WTC11 (cell line): Measurements from ENCODE around the gene RPP30. TPM values are rescaled to one million over a fixed set of nuclear protein-coding genes. Genes with fewer than 3 reads are reported as not detected.

Experiments used
- ATAC-seq: fragments of 200-7000 bp; cut with Tn5 transposase; 2 replicates; pipeline ENCODE4 v1.10.0; 2021; ENCODE audit warnings: mild to moderate bottlenecking, moderate library complexity
- CTCF ChIA-PET: fragments of 300-600 bp; sonication (Branson Sonifier 250); formaldehyde crosslinking; loops from one replicate; lab custom pipeline; 2021; ENCODE audit warnings: antibody characterized with exemption; lab: Charles Lee
- POLR2A ChIA-PET: fragments of 350-600 bp; sonication (Branson Sonifier 250); formaldehyde crosslinking; loops from one replicate; lab custom pipeline; 2021; ENCODE audit warnings: antibody characterized with exemption; lab: Charles Lee
- DNase-seq: peaks from one replicate; pipeline ENCODE4 v3.0.0; 2021; ENCODE audit warnings: low spot score
- H3K27ac Mint-ChIP-seq: 2 replicates; pipeline ENCODE4 v1.8.0; 2021; ENCODE audit warnings: mixed read lengths
- H3K27me3 Mint-ChIP-seq: 2 replicates; pipeline ENCODE4 v1.8.0; 2021; ENCODE audit warnings: low read depth, mild to moderate bottlenecking, moderate library complexity, mixed read lengths
- H3K36me3 Mint-ChIP-seq: 2 replicates; pipeline ENCODE4 v1.8.0; 2021; ENCODE audit warnings: mixed read lengths
- H3K4me1 Mint-ChIP-seq: 2 replicates; pipeline ENCODE4 v1.8.0; 2022; ENCODE audit warnings: mixed read lengths
- H3K4me3 Mint-ChIP-seq: 2 replicates; pipeline ENCODE4 v1.8.0; 2021; ENCODE audit warnings: mild to moderate bottlenecking, moderate library complexity, mixed read lengths
- H3K9me3 Mint-ChIP-seq: 2 replicates; pipeline ENCODE4 v1.8.0; 2021; ENCODE audit warnings: mixed read lengths
- EMX1 ChIP-seq: fragments of 250-450 bp; sonication (Bioruptor Pico); IDR thresholded peaks from 2 replicates; pipeline ENCODE4 v1.8.0; 2021; ENCODE audit warnings: mild to moderate bottlenecking
- ESRRA ChIP-seq: sonication (generic); formaldehyde crosslinking; IDR thresholded peaks from 2 replicates; pipeline ENCODE4 v1.8.1; 2022; ENCODE audit warnings: mild to moderate bottlenecking, missing genetic modification reagents, borderline replicate concordance
- IRF2 ChIP-seq: sonication (generic); formaldehyde crosslinking; IDR thresholded peaks from 2 replicates; pipeline ENCODE4 v1.8.0; 2022; ENCODE audit warnings: low read depth, missing genetic modification reagents, borderline replicate concordance
- JUN ChIP-seq: sonication (generic); formaldehyde crosslinking; IDR thresholded peaks from 2 replicates; pipeline ENCODE4 v1.8.0; 2023; ENCODE audit warnings: mild to moderate bottlenecking, missing genetic modification reagents
- PRRX2 ChIP-seq: fragments of 250-450 bp; sonication (Bioruptor Pico); IDR thresholded peaks from 2 replicates; pipeline ENCODE4 v1.8.0; 2021; ENCODE audit warnings: mild to moderate bottlenecking
- RELA ChIP-seq: sonication (generic); formaldehyde crosslinking; IDR thresholded peaks from 2 replicates; pipeline ENCODE4 v1.8.1; 2022; ENCODE audit warnings: missing genetic modification reagents, mild to moderate bottlenecking, borderline replicate concordance
- SMAD4 ChIP-seq: sonication (generic); formaldehyde crosslinking; IDR thresholded peaks from 2 replicates; pipeline ENCODE4 v1.8.0; 2022; ENCODE audit warnings: mild to moderate bottlenecking, missing genetic modification reagents
- SP1 ChIP-seq: sonication (generic); formaldehyde crosslinking; conservative IDR thresholded peaks from 2 replicates; pipeline ENCODE4 v1.8.1; 2022; ENCODE audit warnings: missing genetic modification reagents
- ZNF121 ChIP-seq: sonication (generic); formaldehyde crosslinking; IDR thresholded peaks from 2 replicates; pipeline ENCODE4 v1.8.0; 2023; ENCODE audit warnings: missing genetic modification reagents
- ZNF138 ChIP-seq: sonication (generic); formaldehyde crosslinking; conservative IDR thresholded peaks from 2 replicates; pipeline ENCODE4 v1.8.1; 2022; ENCODE audit warnings: mild to moderate bottlenecking, moderate library complexity, missing genetic modification reagents
- ZNF396 ChIP-seq: fragments of 250-450 bp; sonication (Bioruptor Pico); IDR thresholded peaks from 2 replicates; pipeline ENCODE4 v1.8.0; 2021; ENCODE audit warnings: mild to moderate bottlenecking, moderate library complexity, borderline replicate concordance
- ZNF423 ChIP-seq: fragments of 250-450 bp; sonication (Bioruptor Pico); IDR thresholded peaks from 2 replicates; pipeline ENCODE4 v2.1.2; 2022; ENCODE audit warnings: mild to moderate bottlenecking, moderate library complexity
- ZNF671 ChIP-seq: fragments of 250-450 bp; sonication (Bioruptor Pico); IDR thresholded peaks from 2 replicates; pipeline ENCODE4 v1.8.0; 2021; ENCODE audit warnings: mild to moderate bottlenecking
- total RNA-seq: library from RNA; stranded (reverse); gene quantifications from 3 replicates; pipeline ENCODE4 v1.2.3, GENCODE V29; 2021
- TF ChIP-seq, protein P1 (sequence below): sonication (generic); formaldehyde crosslinking; IDR thresholded peaks from 2 replicates; pipeline ENCODE4 v1.8.0; 2023; ENCODE audit warnings: missing genetic modification reagents, mild to moderate bottlenecking, borderline replicate concordance
- TF ChIP-seq, protein P2 (sequence below): sonication (generic); formaldehyde crosslinking; IDR thresholded peaks from 2 replicates; pipeline ENCODE4 v1.8.0; 2022; ENCODE audit warnings: missing genetic modification reagents
- TF ChIP-seq, protein P3 (sequence below): sonication (generic); formaldehyde crosslinking; IDR thresholded peaks from 2 replicates; pipeline ENCODE4 v1.8.1; 2023; ENCODE audit warnings: mild to moderate bottlenecking, missing genetic modification reagents, moderate library complexity
- TF ChIP-seq, protein P4 (sequence below): sonication (generic); formaldehyde crosslinking; conservative IDR thresholded peaks from 2 replicates; pipeline ENCODE4 v1.8.1; 2023; ENCODE audit warnings: mild to moderate bottlenecking, low read depth, missing genetic modification reagents, moderate library complexity
- TF ChIP-seq, protein P5 (sequence below): sonication (generic); formaldehyde crosslinking; IDR thresholded peaks from 2 replicates; pipeline ENCODE4 v1.8.0; 2022; ENCODE audit warnings: mild to moderate bottlenecking, missing genetic modification reagents

RPP30 gene
- total RNA-seq, 1 experiment from 2014 or later: 56.4 TPM

DNA sequence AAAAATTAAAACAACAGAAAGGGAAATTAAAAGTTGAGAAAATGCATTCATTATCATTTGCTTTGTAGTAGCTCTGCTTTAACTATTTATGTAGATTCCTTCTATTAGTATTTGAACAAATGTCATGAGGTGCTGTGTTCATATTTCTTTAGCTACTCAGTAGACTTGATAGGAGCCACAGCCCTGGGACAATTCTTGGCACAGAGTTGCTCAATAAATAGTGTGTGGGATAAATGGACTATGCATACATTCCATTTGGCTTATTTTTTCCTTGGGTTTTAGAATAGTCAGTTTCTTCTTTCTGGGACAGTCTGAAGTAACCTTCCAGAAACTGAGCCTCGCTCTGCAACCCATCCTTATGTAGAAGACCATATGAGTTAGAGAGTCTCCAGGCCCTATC lies 13.4 kb downstream of the RPP30 start:
- Mint-ChIP-seq H3K27ac (no peak overlapping the region), H3K27me3 (no peaks in the 10 kb centered on the region), H3K4me1 (no peaks in the 10 kb centered on the region), H3K4me3 (no peak overlapping the region), H3K9me3 (no peaks in the 10 kb centered on the region), H3K36me3 (peaks cover 56% of the 10 kb centered on the region)
- ChIA-PET CTCF (no interaction called here), POLR2A (no interaction called here)
- TF ChIP-seq, protein P1, sequence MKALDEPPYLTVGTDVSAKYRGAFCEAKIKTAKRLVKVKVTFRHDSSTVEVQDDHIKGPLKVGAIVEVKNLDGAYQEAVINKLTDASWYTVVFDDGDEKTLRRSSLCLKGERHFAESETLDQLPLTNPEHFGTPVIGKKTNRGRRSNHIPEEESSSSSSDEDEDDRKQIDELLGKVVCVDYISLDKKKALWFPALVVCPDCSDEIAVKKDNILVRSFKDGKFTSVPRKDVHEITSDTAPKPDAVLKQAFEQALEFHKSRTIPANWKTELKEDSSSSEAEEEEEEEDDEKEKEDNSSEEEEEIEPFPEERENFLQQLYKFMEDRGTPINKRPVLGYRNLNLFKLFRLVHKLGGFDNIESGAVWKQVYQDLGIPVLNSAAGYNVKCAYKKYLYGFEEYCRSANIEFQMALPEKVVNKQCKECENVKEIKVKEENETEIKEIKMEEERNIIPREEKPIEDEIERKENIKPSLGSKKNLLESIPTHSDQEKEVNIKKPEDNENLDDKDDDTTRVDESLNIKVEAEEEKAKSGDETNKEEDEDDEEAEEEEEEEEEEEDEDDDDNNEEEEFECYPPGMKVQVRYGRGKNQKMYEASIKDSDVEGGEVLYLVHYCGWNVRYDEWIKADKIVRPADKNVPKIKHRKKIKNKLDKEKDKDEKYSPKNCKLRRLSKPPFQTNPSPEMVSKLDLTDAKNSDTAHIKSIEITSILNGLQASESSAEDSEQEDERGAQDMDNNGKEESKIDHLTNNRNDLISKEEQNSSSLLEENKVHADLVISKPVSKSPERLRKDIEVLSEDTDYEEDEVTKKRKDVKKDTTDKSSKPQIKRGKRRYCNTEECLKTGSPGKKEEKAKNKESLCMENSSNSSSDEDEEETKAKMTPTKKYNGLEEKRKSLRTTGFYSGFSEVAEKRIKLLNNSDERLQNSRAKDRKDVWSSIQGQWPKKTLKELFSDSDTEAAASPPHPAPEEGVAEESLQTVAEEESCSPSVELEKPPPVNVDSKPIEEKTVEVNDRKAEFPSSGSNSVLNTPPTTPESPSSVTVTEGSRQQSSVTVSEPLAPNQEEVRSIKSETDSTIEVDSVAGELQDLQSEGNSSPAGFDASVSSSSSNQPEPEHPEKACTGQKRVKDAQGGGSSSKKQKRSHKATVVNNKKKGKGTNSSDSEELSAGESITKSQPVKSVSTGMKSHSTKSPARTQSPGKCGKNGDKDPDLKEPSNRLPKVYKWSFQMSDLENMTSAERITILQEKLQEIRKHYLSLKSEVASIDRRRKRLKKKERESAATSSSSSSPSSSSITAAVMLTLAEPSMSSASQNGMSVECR: no peak
- TF ChIP-seq JUN (CRISPR knock-in tag) (no peak), IRF2 (CRISPR knock-in tag) (no peak), ZNF671 (CRISPR knock-in tag) (no peak), SP1 (no peak), ZNF138 (no peak), SMAD4 (CRISPR knock-in tag) (no peak), RELA (CRISPR knock-in tag) (no peak)
- TF ChIP-seq, protein P2, sequence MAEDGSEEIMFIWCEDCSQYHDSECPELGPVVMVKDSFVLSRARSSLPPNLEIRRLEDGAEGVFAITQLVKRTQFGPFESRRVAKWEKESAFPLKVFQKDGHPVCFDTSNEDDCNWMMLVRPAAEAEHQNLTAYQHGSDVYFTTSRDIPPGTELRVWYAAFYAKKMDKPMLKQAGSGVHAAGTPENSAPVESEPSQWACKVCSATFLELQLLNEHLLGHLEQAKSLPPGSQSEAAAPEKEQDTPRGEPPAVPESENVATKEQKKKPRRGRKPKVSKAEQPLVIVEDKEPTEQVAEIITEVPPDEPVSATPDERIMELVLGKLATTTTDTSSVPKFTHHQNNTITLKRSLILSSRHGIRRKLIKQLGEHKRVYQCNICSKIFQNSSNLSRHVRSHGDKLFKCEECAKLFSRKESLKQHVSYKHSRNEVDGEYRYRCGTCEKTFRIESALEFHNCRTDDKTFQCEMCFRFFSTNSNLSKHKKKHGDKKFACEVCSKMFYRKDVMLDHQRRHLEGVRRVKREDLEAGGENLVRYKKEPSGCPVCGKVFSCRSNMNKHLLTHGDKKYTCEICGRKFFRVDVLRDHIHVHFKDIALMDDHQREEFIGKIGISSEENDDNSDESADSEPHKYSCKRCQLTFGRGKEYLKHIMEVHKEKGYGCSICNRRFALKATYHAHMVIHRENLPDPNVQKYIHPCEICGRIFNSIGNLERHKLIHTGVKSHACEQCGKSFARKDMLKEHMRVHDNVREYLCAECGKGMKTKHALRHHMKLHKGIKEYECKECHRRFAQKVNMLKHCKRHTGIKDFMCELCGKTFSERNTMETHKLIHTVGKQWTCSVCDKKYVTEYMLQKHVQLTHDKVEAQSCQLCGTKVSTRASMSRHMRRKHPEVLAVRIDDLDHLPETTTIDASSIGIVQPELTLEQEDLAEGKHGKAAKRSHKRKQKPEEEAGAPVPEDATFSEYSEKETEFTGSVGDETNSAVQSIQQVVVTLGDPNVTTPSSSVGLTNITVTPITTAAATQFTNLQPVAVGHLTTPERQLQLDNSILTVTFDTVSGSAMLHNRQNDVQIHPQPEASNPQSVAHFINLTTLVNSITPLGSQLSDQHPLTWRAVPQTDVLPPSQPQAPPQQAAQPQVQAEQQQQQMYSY (CRISPR knock-in tag): no peak
- TF ChIP-seq, protein P3, sequence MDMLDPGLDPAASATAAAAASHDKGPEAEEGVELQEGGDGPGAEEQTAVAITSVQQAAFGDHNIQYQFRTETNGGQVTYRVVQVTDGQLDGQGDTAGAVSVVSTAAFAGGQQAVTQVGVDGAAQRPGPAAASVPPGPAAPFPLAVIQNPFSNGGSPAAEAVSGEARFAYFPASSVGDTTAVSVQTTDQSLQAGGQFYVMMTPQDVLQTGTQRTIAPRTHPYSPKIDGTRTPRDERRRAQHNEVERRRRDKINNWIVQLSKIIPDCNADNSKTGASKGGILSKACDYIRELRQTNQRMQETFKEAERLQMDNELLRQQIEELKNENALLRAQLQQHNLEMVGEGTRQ (CRISPR knock-in tag): no peak
- no peak for DNase-seq
- no peak for ATAC-seq

DNA sequence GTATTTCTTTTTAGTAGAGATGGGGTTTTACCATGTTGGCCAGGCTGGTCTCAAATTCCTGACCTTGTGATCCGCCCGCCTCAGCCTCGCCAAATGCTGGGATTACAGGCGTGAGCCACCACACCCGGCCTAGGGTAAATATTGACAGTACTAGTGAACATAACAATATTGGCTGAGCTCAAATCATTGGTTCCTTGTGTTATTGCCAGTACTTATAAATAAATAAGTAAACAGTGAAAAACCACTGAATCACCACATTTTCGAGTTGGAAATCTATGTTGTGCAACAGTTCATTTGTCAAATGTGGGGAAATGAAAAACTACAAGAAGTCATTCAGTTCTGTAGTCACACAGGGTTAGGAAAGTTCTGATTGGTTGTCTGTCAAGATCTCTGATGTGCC lies 15.8 kb downstream of the RPP30 start:
- Mint-ChIP-seq H3K4me3 (no peak overlapping the region), H3K4me1 (no peaks in the 10 kb centered on the region), H3K27me3 (no peaks in the 10 kb centered on the region), H3K27ac (no peak overlapping the region), H3K9me3 (no peaks in the 10 kb centered on the region), H3K36me3 (peaks cover 61% of the 10 kb centered on the region)
- ATAC-seq: no peak
- ChIA-PET CTCF (no interaction called here), POLR2A (interaction anchor here (0.7 kb wide), 1 partner anchor 1050 kb away, joined by 5 read pairs; no protein-coding TSS in a partner anchor)
- DNase-seq: no peak
- TF ChIP-seq, protein P4, sequence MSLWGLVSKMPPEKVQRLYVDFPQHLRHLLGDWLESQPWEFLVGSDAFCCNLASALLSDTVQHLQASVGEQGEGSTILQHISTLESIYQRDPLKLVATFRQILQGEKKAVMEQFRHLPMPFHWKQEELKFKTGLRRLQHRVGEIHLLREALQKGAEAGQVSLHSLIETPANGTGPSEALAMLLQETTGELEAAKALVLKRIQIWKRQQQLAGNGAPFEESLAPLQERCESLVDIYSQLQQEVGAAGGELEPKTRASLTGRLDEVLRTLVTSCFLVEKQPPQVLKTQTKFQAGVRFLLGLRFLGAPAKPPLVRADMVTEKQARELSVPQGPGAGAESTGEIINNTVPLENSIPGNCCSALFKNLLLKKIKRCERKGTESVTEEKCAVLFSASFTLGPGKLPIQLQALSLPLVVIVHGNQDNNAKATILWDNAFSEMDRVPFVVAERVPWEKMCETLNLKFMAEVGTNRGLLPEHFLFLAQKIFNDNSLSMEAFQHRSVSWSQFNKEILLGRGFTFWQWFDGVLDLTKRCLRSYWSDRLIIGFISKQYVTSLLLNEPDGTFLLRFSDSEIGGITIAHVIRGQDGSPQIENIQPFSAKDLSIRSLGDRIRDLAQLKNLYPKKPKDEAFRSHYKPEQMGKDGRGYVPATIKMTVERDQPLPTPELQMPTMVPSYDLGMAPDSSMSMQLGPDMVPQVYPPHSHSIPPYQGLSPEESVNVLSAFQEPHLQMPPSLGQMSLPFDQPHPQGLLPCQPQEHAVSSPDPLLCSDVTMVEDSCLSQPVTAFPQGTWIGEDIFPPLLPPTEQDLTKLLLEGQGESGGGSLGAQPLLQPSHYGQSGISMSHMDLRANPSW: no peak
- TF ChIP-seq EMX1 (CRISPR knock-in tag) (no peak), ZNF396 (CRISPR knock-in tag) (no peak), ZNF423 (CRISPR knock-in tag) (no peak), ESRRA (no peak), ZNF121 (CRISPR knock-in tag) (no peak), RELA (CRISPR knock-in tag) (no peak), PRRX2 (CRISPR knock-in tag) (no peak)
- TF ChIP-seq, protein P5, sequence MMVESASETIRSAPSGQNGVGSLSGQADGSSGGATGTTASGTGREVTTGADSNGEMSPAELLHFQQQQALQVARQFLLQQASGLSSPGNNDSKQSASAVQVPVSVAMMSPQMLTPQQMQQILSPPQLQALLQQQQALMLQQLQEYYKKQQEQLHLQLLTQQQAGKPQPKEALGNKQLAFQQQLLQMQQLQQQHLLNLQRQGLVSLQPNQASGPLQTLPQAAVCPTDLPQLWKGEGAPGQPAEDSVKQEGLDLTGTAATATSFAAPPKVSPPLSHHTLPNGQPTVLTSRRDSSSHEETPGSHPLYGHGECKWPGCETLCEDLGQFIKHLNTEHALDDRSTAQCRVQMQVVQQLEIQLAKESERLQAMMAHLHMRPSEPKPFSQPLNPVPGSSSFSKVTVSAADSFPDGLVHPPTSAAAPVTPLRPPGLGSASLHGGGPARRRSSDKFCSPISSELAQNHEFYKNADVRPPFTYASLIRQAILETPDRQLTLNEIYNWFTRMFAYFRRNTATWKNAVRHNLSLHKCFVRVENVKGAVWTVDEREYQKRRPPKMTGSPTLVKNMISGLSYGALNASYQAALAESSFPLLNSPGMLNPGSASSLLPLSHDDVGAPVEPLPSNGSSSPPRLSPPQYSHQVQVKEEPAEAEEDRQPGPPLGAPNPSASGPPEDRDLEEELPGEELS: no peak
- TF ChIP-seq, protein P1: no peak
